B cell (primary cell): ENCODE data around the gene PSAP.

ENCODE experiments used
- CTCF ChIP-seq: fragments of 200-600 bp; IDR thresholded peaks from one replicate; pipeline ENCODE4 v1.8.0; 2022; ENCODE audit warnings: antibody characterized with exemption, mild to moderate bottlenecking
- EZH2 ChIP-seq: IDR thresholded peaks from 2 replicates; pipeline ENCODE4 v1.6.1; 2012; ENCODE audit warnings: borderline replicate concordance, low read depth, mild to moderate bottlenecking, moderate library complexity, low read length; ENCODE audit not compliant: insufficient read depth, poor library complexity, severe bottlenecking

GRCh38 chr10:71816936-71817618 lies 34.0 kb downstream of the PSAP start:
- TF ChIP-seq EZH2 = no peak
- no peak for TF ChIP-seq CTCF
